GM19438 (cell line): ENCODE results near the gene RBP2.
"Not testable (repeated sequence)": the region's sequence is repeated elsewhere in the genome, so short reads cannot be mapped to it uniquely, and the experiment has no call there.

Experiments
- ATAC-seq: cut with Tn5 transposase; IDR thresholded peaks from one replicate; pipeline ENCODE4 v1.9.1; 2021; ENCODE audit warnings: low read depth; ENCODE audit not compliant: unreplicated experiment

Gene RBP2

DNA sequence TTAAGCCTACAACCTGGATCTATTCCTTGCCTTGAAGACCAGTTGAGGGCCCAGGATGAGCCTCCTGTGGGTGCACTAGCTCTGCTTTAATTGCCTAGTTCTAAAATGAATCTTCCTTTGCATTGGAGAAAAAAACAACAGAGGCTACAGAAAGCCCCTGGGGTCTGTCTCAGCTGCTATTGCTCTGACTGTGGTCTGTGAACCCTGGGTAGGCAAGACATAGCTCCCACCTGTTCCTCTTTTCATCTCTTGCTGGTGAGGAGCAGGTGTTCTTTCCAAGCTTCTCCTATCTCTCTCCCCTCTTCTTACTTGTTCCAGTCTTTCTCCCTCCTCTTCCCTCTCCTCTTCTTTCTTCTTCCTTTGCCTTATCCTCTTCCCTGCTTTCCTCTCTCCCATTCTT, 28.8 kb downstream of the RBP2 start:
- no peak for ATAC-seq

DNA sequence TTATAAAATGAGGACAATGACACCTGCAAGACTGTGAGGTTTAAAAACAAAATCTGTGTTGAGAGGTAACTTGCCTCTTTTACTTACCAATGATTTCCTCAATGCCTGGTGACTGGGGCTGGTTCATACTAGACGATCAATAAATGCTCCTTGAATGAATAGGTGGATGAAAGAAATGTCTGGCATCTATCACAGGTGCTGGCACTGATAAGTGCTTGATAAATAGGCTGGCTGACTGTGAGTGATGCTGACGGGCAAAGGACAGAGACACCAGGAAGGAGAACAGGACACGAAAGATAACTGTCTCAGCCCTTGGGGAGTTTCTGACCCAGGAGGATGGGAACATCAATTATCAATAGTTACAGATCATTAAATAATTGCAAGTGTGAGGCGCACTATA, 31.9 kb downstream of the RBP2 start:
- no peak for ATAC-seq

DNA sequence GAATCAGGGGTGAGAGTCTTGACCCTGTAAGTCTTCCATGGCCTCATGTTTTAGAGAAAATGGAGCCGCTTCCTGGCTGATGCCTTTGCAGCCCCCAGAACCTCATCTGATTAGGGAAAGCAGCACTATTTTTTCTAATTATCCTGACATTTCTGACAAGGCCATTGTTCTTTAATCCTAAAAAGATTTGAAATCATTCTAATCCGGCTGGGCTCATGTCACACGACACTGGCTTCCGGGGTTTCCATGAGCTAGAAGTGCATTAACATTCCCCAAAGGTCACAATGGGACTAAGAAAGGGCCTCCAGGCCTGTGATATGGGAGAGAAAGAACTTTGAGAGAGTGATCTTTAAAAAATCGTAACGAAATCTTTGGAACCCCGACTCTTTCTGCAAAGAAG, 33.1 kb downstream of the RBP2 start:
- no peak for ATAC-seq

DNA sequence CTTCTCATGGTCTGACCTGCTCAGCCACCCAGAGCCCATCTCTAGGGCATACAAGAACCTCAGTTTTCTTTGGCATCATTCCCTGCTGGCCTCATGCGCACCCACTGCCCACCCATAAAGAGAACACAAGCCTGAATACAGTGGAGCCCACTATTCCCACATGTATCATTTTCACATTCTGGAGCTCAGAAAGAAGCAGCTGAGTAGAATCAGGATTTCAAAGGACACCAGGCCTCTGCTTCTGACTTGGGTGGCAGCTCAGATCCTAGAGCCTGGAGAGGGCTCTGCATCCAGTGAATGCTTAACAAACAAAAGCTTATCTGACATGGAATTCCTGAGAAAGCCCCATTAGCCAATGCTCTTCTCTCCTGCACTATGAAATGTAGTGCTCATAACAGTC, 34.7 kb downstream of the RBP2 start:
- no peak for ATAC-seq

DNA sequence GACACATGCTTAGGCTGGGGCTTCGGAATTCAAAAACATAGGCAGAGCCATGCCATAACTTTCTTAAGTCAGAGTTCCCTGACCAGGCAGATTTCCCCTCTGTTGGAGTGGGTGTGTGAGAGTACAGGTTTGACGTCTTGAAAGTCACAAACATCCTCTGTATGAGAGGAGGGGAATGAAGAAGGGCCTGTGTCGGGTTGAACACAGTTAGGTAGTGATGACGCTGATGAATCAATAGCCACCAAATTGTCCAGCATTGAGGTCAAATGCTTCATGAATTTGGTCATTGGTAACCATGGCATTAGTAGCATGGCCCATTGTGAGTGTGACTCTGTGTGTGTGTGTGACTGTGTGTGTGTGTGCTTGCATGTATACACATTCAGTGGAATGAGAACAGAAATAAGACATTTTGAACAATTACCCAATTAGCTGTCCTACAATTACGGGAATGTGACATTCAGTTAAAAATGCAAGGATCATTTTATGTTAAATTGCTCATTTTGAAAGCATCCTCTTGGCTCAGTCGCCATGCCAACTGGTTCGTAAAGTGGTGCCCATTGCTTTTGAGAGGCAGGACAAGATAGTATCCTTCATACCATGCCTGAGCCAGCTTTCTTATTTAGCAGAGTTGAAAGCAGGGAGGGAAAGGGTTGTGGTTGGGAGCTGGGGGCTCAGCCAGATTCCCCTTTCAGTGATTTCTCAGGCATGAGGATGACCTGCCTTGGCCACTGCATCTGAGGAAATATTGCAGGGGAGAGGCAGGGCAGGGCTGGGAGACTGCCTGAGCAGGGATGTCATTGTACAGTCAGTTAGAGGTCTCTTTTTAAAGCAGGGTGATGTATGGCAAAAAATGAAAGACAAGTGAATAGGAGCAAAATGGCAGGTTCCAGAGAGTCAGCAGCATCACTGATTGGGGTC, 35.4 kb downstream of the RBP2 start:
- ATAC-seq = no peak

DNA sequence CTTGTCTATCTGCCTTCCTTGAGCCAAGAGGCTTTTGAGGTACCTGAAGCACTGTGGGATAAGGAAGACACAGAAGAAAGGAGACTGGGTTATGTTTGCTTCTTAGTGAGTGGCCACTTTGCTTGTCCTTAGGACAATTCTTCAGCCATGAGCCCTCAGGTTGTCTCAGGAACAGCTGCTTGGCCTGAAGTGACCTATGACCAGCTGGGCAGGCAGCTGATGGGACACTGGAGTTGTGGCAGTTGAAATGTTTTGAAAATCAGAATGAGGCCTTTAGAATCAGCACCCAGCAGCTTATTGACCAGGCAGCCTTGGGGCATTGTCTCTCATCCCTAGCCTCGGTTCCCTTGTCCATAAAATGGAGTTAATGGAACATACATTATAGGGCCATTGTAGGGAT, 37.0 kb downstream of the RBP2 start:
- no peak for ATAC-seq

DNA sequence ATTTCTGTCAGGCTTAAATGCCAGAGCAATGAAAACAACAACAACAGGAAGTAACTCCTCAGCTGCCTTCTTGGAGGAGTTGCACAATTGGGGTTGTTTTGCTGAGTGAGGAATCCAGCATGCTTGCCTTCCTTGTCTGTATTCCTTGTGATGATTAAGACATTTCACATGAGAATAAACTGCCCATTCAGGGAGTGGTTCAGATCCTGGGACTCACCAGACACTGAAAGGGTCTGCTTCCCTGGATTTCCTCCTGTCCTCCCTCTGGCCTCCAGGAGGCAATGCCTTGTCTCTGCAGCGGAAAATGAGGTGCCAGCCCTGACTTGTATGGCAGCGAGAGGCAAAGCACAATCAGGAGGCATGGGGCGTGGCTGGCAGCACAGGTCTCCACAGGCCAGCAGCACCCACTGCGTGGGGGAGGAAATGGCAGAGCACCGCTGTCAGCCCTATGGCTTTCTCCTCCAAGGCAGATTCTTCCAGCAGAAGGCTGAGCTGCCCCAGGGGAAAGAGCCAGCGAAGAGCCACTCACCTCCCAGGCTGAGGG, 41.5 kb downstream of the RBP2 start:
- no peak for ATAC-seq

DNA sequence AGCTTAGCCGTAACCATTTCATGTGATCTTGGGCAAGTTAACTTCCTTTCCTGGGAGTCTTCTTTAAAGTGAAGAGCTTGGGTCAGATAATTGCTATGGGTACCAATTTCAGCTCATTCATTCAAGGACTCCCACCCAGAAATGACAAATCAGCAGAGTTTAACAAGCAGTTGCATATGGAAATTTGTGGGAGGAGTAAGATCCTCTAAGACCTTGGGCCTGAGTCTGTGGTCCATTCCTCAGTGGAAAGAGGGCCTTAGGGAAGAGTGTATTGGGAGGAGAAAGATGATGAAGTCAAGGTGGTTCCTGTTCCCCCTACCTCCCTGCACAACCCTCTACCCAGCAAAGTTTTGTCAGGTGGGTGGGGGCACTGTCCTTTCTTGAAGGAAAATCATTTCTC, 42.1 kb downstream of the RBP2 start:
- ATAC-seq = no peak

DNA sequence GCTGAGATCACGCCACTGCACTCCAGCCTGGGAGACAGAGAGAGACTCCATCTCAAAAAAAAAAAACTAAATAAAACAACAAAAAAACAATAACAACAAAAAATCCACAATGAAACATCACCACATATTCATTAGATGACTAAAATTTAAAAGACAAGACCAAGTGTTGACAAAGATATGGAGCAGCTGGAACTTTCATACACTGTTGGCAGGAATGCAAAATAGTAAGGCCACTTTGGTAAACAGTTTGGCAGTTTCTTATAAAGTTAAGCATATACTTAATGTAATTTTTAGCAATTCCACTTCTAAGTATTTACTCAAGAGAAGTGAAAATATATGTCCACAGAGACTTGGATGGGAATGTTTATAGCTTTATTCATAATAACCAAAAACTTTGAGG, 43.2 kb downstream of the RBP2 start:
- no peak for ATAC-seq

DNA sequence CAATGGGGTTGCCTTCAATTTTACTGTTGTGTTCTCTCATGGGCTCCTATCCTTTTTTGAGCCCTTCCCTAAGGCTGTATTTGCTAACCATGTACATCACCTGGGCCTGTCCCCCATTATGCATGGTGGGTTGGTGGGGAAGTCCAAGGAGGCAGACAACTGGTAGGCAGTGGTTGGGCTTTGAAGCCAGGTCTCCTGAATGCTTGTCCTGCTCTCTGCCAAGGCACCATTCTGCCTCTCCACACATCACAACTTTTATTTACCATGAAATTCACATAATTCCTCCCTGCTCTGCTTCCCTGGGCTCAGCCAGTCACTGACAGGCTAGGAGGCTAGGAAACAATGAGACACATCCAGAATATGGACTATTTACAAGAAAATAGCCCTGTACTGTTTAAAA, 45.8 kb downstream of the RBP2 start:
- ATAC-seq = no peak

DNA sequence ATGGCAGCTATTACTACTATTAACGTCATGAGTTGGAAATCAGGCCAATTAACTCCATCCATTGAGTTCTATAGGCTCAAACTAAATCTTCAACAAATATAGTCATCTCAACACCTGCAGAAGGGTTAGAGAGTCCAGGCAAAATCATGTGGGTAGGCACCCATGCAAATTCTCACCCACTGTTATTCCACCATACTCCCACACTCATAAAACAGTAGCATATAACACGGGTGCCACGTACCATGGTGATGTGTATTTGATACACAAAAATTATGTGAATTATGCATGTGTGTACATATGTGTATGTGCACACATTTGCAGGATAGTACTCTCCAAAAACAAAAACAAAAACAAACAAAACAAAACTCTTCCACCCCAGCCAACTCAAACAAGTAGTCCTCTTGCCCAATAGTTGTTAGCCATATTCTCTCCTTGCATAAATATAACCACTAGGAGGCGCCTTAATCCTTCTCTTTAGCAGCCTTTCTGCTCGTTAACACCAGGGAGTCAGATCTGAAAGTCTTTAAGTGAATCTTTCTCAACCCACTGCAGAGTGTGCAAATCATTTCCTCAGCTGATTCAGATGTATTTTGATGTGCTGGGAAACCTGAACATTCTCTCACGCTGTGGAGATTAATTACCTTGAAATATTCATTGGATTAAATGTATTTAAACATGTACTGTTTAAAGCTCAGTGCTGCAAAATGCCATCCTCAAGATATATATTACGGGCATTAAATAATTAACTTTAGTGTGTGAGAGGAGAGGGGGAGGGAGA, 48.8 kb downstream of the RBP2 start:
- ATAC-seq = no peak

DNA sequence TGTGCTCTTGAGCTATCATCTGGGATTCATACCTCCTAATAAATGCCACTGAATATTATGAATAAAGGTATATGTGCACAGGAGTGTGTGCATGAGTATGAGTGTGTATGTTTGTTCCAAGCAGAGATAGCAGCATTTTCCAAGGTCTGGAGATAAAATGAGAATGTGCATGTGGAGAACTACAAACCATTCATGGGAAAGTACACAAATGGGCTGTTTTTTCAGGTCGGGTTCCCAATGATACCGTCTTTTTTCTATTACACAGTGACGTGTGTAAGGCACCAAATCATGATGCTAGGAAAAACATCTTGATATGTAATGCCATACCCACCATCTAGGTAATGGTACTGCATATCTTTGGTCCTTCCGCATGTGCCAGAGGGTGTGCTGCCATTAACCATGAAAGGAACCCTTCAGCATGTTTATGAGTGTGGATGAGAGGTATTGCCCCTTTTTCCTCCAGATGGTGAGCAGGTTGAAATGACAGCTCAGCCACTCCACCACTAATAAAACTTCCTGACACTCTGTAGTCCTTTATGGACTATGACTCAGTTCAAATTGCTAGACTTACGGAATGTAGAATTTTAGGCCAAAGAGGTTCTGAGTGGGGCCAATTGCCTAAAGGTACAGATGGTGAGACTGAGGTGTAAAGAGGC, 50.4 kb downstream of the RBP2 start:
- no peak for ATAC-seq

DNA sequence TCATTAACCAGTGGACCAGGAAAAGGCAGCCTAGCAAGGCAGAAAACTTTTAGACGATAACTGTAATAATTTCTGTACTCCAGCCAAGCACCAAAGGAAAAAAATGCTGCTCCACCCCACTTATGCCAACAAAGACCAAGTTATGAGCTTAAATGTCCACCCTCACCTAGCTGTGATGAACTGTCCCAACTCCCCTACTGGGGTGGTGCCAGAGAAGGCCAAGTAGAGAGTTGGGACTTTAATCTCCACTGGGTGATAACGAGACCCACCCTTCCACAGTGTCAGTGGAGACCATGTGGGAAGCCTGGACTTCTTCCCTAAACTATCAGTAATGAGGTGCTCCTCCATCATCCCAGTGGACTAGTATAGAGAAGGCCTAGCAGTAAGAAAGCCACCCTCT, 53.1 kb downstream of the RBP2 start:
- ATAC-seq = no peak

DNA sequence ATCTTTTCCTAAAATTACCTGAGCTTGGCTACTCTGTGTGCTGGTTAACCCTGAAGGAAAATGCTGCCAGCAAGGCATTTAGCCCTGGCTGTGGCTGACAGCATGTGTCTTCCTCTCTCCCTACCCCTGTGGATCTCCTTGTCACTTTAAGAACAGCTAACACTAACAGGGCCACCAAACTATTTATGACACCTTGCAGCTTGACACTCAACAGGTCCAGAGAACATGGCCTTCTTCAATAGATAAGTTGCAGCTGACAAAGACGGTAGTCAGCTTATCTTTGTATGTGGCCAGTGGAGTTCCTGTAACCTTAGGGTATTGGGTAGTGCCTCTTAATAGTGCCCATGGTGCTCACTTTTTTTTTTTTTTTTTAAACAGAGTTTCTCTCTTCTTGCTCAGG, 54.9 kb downstream of the RBP2 start:
- ATAC-seq = no peak

DNA sequence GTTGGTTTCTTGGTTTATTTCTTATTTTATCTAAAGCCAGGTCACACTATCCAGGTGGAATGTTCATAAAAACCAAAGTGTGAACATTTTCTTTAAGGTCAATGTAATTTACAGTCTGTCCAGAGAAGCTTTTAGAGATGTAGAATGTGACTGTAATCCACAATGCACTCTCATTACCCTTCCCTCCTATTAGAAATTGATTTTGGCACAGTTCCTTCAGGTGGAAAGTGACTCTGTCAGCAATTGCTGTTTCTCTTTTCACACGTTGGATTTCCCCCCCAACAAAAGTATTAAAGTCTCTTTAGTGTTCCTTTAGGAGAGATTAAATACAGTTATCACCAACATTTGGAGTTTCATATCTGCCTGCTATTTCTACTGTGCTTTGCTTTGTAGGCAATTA, 55.3 kb downstream of the RBP2 start:
- no peak for ATAC-seq

DNA sequence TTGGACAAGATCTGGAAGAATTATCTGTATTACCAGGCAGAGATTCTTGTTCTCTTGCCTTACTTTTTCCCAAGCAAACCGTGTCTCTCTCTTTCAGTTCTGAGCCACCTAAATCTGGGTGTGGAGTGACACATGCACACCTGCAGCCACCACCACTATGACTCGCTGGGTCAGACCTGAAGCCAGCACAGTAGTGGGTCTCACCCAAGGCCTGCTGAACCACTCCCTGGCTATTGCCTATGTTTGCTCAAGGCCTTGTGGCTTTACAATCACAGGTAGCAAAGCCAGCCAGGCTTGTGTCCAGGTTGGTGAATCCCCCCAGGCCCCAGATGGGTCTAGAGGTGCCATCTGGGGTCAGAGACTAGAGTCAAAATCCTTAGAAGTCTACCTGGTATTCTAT, 58.2 kb downstream of the RBP2 start:
- no peak for ATAC-seq

DNA sequence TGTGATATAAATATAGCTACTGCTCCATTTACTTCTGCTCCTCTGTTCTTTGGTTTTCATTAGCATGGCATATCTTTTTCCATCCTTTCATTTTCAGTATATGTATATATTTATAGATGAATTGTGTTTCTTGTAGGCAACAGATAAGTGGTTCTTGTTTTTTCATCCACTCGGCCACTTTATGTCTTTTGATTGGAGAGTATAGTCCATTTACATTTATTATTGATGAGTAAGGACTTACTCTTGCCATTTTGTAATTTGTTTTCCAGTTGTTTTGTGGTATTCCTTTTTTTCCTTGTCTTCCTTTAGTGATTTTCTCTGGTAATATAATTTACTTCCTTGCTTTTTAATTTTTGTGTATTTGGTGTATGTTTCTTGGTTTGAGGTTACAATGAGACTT, 60.0 kb downstream of the RBP2 start:
- ATAC-seq = no peak

DNA sequence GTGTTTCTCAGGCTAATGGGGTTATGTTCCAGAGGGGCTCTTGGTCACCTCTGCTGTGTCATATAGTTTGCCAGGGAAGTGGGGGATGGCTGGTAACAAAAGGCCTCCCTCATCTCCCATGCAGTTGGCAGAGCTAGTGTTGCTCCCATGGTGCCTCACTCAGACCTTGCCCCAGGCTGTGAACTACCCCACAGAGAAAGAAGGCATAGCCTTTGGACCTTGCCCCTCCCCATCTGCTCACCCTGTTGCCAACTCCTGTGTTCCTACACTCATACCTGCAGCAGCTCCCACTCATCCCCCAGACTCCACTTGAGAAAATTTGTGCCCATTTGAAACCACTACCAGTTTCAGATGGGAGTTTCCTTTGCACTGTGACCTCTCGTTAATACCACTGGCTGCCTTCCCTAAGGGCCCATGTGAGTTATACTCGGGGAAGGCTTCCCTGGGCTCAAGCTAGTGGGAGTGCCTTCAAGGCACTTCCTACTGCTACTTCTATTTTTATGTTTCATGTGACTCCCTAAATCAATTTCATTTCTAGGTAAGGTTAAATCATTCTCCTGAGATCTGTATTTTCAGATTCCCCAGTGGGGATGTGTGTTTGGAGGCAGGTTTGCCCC, 61.6 kb downstream of the RBP2 start:
- no peak for ATAC-seq

DNA sequence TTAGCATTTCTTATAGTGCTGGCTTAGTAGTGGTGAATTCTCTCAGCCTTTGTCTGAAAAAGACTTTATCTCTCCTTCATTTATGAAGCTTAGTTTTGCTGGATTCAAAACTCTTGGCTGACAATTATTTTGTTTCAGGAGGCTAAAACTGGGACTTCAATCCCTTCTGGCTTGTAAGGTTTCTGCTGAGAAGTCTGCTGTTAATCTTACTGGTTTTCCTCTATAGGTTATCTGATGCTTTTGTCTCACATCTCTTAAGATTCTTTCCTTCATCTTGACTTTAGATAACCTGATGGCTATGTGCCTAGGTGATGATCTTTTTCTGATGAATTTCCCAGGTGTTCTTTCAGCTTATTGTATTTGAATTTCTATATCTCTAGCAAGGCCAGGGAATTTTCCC, 63.4 kb downstream of the RBP2 start:
- ATAC-seq = not testable (repeated sequence)
